Measurements from ENCODE around the gene CXCL14.

Gene CXCL14

DNA sequence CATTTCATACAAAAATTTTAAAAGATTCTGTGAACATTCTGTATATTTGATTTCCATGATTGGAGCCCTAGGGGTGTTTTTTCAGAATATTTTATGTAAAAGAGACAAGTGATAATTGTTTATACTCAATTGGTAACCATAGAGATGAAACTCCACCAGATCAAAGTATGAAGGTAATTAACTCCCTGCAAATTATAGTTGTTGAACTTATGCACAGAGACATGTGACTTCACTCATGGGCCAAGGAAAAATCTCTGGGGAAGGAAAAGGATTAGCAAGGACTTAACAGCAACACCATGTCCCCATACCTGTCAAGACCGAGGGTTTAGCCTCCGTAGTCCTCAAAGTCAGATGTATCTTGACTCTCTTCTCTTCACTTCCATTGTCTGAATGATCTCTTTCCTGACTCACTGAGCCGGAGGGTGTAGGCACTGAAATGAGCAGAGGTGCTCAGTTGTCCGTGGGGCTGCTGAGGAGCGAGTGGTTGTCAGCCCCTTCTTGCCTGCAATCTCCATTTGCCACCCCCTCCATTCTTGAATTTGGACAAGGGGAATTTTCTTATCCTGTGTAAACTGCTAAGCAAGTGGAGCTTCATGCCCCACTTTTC lies 17.5 kb upstream of the CXCL14 start:
- no peak for DNase-seq (ENCODE audit: low spot score)

DNA sequence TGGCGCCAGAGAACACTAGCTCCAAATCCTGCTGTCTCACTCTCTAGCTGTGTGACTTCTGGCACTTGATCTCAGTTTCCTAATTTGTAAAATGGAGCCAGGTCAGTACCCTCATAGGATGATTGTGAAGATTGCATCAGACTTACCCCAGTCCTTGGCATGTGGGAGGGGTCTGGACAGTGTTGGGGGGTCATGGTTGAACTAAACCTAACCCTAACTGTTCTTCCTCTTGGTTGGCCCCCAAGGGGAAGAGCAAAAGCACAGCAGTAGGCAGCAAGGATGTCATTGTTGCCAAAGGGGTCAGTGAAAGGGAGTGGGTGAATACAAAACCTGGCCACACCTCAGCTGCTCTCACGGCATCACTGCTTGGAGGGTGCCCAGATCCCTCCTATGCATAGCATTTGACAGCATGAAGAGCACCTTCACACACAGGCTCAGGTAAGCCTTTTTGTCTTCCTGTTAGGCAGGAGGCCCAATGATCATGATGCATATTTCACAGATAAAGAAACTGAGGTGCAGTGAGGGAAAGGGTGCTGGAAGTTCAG lies 15.7 kb upstream of the CXCL14 start:
- no peak for DNase-seq (ENCODE audit: low spot score)

DNA sequence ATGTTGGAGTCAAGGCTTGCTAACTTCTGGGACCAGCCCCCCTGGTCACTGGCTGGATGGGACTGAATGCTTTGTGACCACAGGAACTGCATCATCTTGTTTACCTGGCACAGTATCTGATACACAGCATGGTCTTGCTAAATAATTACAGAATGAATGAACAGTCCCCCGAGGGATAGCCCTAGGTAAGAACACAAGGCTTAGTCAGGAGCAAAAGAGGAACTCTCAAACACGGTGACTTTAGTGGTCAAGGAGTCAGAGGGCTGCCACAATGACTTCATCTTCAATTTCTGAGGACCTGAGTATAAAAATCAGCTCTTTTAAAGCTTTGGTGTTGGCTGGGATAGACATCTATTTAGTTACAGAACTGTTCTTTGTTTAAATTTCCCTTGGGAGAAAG lies 15.1 kb upstream of the CXCL14 start:
- DNase-seq (ENCODE audit: low spot score) = no peak

DNA sequence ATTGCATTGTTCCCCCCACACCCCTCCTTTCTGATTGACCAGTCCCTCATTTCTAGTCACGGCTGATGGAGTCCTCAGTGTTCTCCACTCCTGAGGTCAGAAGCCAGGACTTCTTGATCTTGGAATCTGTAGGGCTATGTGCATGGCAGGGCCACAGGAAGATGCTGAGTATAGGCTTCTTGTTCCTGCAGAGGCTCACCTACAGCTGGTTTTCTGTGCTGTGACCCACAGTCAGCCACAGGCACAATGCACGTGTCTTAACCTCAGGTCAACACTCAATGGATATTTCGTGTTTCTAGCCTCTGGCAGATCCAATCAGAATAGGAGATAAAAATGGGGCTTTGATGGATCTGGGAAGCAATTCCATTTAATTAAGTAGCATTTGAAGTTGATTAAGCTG lies 14.3 kb upstream of the CXCL14 start:
- DNase-seq (ENCODE audit: low spot score) = no peak

DNA sequence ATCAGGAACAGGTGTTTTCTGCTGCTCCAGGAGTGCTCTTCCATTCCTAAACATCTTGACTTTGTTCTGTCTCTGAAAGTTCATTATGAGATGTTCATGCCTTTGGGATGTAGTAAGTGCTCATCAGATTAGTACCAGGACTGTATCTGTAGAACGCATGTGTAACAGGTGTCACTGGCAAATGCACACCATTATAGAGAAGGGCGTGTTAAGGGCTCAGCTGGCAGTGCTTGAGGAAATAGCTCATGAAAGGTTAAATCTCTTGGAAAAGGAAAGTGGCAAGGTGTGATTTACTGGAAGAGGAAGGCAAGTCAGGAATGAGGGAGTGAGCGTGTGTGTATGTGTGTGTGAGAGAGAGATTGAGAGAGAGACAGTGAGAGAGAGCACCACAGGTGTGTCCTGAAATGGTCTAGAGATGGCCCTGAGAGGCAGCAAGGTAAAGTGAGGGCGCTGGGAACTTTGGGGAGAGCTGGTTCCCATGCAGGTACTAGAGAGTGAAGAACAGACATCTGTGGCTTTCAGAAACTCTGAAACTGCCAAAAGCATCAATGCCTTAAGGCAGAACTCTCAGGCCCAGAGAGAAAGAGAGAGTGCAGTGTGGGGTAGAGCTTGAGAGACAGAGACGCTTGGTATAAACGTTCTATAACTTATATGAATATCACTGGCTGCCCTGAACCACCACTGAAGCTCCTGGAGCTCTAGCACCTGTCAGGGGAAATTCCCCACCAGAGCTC lies 13.7 kb upstream of the CXCL14 start:
- no peak for DNase-seq (ENCODE audit: low spot score)

DNA sequence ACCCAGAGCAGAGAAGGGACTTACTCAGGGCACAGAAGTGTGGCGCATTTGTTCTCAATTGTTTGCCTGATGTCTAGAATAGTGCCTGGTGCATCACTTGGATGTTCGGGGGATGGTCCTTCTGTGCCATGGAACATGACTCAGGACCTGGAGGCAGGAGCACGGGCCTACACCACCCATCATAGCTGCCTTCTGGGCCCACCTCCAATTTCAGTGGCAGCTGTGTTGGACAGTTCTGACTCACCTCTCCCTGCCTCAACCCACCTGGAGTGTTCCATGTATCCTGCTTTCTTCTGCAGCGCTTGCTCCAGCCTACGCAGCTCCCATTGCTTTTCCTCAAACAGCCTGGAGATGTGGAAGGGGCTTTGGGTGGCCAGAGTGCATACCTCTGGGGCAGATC lies 12.5 kb upstream of the CXCL14 start:
- DNase-seq (ENCODE audit: low spot score) = no peak

DNA sequence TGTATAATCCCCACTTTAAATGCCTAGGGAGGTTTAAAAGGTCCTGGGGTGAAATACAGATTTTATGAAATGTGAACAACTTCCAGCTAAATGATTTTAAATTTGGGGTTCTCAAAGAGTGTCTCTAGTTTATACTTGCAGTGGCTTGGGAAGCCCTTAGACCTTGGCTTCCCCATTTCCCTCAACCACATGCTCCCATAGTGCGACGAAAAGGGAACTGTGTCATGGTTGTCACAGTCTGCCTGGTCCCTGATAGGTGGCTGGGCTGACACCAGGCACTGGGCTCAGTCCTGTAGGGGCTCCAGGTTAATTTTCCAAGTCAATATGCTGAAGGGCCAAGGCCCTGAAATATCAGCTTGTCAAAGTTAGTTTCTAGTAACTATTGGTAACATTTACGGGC lies 10.4 kb upstream of the CXCL14 start:
- no peak for DNase-seq (ENCODE audit: low spot score)

DNA sequence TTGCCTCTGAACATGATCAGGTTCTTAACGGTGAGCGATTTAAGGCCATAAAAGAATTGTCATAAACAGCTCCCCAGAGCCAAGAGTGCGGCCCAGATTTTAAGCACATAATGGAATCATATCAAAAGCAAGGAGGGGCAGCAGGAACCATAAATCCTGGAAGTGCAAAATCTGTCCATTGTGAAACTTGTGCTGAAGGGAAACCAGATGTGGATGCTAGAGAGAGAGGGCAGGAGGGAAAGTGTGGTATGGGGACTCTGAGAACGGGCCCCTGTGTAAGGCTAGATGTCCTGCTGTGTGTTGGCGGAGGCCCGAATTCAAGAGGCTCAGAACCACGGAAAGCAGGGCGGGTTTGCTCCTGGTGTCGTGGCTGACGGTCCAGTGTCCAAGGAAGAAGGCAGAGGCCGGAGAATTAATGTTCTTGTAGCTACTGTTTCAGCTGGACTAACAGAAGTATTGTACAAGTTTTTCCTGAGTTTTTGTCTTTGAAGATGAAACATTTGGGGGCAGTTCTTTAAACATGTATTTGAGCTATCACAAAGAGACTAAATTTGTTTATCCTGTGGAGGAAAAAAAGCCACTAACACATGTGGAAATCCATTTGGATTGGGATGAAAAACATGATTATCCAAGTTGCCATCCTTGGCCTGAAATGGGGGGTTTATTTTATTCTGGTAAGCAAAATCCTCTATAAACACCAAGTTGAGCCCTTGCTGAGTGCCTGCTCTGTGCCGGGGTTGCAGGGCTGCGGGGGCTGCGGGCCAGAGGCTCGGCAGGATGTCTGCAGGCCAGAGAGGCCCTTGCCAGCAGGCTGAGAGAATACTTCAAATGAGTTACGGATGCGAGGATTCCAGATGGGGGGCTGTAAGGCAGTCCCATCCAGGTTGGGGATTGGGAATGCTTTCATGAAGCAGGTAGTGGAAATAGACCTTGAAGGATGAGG lies 9.2 kb upstream of the CXCL14 start:
- DNase-seq (ENCODE audit: low spot score) = no peak

DNA sequence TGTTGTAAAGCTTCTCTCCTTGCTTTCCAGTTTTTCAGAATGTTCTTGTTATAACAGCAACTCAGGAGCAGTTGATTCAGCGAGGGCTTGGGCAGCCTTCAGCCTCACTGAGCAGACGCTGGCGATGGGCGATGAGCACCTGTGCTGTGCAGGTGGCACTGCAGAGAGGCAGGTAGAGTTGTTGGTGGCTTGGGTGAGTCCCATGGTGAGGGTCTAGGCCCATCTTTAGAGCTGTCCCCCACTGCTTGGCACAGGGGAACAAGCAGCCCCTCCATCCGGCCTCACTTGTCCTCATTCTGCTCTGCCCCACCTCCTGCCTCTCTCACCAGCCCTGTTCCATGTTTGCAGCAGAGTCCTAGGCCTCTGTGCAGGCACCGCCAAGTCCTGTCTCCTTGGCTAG lies 6.1 kb upstream of the CXCL14 start:
- DNase-seq (ENCODE audit: low spot score) = no peak

DNA sequence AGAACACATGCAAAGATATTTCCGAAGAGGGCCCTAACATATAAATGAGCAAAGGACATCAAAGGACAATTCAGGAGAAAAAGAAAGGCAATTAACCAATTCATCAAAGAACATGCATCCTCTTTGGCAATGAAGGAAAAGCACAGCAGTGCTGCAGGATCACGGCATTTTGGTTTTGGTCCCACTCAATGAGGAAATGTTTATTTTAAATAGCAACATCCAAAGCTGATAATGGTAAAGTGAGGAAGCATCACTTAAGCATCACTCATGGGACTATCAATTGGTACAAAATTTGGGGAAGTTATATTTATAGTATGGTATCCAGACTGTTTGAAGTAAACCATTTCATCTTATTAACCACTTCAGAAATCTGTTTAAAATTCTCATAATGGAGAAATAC lies 5.5 kb upstream of the CXCL14 start:
- no peak for DNase-seq (ENCODE audit: low spot score)

DNA sequence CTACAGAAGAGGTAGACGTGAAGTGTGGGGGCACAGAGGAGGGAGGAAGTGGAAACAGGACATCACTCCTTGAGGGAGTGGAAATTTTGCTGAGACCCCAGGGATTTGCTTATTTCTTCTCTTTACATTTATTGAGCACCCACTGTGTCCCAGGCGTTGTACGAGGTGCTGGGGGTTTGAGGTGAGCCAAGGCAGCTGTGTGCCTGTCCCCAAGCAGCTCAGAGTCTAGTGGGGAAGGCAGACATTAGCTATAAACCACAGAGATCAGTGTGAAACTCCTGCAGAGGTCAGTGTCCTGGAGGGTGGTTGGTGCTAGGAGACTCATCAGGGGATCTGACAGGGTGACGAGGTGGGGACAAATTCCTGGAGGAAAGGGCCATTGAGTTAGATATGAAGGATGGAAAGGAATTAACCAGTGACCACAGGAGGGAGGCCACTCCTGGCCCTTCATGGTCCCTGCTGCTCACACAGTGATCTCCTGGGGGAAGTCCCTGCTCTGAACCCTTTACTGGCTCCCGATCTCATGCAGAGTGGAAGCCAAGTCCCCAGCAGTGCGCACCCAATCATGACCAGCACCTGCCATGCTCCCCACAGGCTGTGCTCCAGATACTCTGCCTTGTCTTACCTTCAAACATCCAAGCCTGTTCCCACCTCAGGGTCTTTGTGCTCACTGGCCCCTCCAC lies 3.4 kb upstream of the CXCL14 start:
- DNase-seq (ENCODE audit: low spot score) = no peak

DNA sequence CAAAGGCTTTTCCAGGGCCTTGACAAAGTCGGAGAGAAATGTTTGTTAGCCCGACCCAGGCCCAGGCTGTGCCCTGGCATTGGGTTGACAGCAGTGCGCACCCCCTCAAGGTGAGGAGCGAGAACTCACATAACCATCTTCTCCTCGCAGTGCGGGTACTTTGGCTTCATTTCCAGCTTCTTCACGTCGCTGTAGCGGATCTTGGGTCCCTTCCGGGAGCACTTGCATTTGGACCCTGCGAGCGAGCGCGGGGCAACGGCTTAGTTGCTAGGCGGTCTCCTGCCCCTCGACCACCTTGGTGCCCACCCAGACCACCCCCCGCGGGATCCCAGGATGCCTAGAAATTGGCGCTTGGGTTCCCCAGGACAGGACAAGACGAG lies 496 bp downstream of the CXCL14 start:
- DNase-seq (ENCODE audit: low spot score) = no peak

DNA sequence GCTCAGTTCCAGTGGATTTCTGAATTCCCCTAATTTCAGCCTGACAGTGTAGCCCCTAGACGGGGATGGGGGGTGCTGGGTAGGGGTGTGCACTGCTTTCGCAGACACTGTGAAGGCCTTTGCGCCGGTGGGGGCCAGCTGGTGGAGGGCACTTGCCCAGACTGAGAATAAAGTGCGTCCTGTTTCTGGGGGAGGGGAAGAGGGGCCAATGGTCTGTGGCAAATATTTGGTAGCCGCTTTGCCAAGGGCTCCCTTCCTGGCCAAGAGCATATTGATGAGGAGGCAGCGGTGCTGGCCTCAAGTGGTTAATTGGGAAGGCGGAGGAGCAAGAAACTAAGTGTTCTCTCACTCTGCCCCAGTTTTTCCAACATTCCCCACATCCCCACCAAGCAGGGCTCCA lies 1.4 kb downstream of the CXCL14 start:
- no peak for DNase-seq (ENCODE audit: low spot score)

DNA sequence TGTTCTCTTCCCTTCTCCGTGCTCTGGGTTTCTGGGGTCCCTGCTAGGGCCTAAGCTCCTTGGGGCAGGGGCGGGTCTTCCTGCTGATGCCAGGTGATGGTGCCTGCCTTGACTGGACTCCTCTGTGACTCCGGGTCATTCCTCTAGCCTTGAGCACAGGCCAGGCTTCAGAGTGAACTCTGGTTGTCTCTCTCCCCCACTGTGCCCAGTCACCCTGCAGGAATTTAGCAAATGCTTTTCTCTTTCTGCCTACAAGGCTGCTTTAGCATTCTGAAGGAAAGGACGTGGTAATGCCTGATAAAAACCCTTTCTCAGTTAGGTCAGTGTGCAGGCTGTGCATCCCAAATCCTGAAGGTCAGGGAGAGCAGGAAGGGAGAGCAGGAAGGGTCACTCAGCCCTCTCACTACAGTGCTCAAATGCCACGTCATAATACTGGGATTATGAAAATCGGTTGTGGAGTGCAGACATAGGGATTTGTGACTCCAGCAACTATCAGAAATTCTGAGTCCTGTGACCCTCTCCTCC lies 2.7 kb downstream of the CXCL14 start:
- no peak for DNase-seq (ENCODE audit: low spot score)

DNA sequence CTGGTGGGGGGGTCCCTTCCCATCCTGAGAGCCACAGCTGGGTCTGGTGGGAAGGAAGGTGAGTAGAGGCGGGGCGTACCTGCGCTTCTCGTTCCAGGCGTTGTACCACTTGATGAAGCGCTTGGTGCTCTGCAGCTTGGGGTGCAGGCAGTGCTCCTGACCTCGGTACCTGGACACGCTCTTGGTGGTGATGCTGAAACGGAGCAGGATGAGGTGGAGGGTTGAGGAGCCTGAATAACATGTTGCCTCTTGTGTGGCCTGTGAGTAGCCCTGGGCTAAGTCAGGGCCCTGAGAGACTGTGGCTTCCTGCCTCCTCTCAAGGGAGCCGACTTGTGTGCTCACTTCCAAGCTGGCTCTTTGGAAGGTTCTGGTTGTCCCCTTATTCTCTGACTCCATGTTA lies 4.3 kb downstream of the CXCL14 start:
- DNase-seq (ENCODE audit: low spot score) = no peak

DNA sequence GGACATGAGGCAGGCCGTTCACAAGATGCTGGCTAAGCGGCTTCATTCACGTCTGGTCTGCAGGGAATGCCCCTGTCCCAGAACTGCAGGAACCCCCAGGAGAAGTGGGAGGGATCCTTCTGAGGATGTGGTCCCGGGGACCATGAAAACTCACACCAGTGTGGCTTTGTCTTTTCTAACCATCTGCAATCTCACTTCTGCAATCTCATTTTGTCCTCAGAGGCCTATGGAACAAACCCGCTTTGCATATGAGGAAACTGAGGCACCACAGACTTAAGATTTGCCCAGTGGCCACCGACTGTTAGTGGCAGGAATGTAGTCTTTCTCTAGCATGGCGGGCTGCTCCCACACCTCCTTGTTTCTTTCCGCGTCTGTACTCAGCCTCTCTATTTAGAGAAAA lies 6.9 kb downstream of the CXCL14 start:
- DNase-seq (ENCODE audit: low spot score) = no peak

DNA sequence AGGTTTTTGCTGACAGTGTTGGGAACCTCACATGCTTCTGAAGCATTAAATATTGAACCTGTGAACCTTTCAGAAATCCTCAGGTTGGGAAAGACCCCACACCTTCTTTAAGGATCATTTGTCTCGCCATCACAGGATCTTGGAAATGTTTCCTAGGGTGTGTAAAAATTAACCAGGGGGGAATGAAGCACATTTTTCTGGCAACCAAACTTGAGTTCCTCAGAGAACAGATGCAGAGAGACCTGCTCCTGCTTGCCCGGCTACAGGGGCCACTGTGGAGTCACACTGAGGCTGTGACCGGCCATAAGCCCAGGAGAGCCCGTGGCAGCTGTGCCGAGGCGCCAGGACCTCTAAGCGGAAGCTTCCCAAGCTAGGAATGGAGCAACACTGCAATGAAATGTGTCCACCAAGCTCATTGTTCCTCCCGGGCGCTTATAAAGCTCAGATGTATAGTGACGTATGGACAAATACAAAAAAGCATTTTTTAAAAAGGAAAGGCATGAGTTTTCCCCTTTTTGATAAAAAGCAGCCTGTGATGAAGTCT lies 7.7 kb downstream of the CXCL14 start:
- no peak for DNase-seq (ENCODE audit: low spot score)

DNA sequence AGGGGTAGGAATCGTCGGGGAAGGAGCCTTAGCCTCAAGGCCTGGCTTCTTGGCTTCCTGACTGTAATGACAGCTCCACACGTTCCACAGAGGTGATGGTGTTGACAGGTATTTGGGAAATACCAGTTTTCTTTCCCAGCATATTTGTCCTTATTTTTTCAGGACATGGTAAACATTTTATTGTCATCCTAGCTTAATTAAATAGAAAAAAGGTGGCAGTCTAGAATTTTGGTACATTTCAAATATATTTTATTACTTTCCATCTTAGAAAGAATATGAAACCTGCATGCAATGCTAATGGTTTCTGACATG lies 8.4 kb downstream of the CXCL14 start:
- no peak for DNase-seq (ENCODE audit: low spot score)

DNA sequence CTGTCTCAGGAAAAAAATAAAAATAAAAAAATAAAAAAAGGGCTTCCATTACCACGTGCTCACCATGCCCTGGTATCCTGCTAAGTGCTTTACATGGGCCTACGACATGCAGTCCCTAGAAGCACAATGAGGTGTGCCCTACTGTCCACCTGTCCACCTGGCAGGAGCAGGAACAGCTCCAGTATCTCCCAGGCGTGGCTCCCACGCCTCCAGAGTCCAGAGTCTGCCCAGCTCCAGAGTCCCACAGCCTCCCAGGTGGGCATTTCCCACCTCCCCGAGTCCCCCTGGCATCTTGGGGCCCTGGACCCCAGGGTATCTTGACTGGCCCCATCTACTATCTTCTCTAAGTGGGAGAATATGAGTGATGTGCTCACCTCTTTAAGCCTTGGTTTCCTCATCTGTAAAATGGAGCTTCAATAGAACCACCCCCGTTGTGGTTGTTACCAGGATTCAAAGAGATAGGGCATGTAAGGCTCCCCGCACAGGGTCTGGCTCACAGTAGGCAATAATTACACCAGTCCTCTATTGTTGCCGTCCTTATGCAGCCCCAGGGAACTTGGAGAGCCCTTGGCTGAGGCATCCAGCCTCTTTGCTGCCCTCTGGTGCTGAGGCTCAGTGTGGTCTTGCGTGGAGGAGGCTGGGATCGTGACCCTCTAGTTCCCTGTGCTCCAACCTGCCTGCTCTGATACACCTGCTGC lies 8.9 kb downstream of the CXCL14 start:
- DNase-seq (ENCODE audit: low spot score) = peak; percentile 8

DNA sequence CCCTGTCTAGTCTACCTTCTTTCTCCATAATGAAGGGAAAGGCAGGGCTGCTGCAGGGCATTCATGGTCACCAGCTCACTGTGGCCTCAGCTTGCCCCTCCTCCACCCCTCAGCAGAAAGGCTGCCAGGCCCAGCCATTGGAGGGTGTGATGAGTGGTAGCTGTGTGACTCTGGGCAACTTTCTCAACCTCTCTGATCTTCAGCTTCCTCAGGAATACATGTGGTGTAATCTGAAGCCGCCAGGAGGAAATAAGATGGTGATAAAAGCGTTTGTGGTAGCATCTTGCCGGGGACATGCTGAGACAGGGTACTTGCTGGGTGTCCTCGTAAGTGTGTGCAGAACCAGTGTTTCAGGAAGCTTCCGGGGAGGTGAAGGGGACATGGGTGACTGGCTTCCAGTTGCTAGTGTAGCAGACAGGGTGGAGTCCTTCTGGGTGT lies 9.8 kb downstream of the CXCL14 start:
- no peak for DNase-seq (ENCODE audit: low spot score)

DNA sequence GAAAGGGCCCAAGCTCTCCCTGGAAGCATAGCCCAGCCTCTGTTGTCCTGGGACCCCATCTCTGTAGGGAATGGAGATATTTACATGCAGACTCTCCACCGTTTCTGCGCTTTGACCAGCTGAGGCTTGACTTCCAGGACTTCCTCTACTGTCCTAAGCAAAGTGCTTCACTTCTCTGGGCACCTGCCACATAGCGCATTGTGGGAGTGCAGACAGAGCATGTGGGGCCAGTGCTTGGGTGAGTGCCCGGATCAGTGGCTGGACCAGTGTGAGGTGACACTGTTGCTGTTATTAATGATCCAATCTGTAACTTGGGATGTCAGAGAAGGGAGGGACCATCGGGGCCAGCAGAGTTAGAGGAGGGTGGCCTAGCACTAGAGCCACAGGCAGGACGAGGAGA lies 10.5 kb downstream of the CXCL14 start:
- no peak for DNase-seq (ENCODE audit: low spot score)

Data from COLO829 (cell line).